ENCODE measurements around the gene OLIG3. TPM values are rescaled to one million over a fixed set of nuclear protein-coding genes. Genes with fewer than 3 reads are reported as not detected.

The OLIG3 gene
- total RNA-seq, 4 donors from 2014 or later, result not detected

DNA sequence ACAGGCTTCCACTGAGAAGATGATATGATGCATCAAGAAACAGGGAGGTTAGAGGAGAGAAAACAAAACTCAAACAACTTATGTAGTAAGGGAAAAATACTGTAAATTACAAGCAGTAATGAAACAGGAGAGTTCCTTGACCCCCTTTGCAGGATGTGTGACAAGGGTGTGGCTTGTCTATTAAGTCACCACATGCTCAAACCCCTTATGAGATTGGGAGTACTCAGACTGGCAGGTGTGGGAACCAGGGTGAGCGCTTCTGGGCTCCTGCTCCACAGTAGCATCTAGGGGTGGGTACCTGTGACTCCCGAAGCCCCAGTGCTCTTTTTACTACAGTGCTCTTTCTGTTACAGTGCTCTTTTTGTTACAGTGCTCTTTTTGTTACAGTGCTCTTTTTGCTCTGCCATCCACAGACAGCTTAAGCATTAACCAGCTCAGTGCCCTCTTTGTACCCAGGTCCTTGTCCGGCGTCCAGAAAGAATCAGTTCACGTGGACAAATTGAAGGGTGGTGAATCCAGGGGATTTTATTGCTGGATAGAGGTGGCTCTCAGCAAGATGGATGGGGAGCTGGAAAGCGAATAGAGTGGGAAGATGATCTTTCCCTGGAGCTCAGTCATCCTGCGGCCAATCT, 28.7 kb downstream of the OLIG3 start:
- intact Hi-C loops (cut with DNase I; ENCODE audit: low total_unique reads), result no loop called here
- Histone ChIP-seq H3K27ac (no peak overlapping the region), H3K4me1 (no peaks in the 10 kb centered on the region), H3K27me3 (no peaks in the 10 kb centered on the region), H3K4me3 (no peak overlapping the region), H3K9me3 (no peaks in the 10 kb centered on the region), H3K36me3 (no peaks in the 10 kb centered on the region)
- no peak for TF ChIP-seq POLR2A (IDR thresholded peaks at IDR 0.05)
- TF ChIP-seq, protein P1, sequence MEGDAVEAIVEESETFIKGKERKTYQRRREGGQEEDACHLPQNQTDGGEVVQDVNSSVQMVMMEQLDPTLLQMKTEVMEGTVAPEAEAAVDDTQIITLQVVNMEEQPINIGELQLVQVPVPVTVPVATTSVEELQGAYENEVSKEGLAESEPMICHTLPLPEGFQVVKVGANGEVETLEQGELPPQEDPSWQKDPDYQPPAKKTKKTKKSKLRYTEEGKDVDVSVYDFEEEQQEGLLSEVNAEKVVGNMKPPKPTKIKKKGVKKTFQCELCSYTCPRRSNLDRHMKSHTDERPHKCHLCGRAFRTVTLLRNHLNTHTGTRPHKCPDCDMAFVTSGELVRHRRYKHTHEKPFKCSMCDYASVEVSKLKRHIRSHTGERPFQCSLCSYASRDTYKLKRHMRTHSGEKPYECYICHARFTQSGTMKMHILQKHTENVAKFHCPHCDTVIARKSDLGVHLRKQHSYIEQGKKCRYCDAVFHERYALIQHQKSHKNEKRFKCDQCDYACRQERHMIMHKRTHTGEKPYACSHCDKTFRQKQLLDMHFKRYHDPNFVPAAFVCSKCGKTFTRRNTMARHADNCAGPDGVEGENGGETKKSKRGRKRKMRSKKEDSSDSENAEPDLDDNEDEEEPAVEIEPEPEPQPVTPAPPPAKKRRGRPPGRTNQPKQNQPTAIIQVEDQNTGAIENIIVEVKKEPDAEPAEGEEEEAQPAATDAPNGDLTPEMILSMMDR (IDR thresholded peaks at IDR 0.05), result no peak
- DNase-seq, result no peak

DNA sequence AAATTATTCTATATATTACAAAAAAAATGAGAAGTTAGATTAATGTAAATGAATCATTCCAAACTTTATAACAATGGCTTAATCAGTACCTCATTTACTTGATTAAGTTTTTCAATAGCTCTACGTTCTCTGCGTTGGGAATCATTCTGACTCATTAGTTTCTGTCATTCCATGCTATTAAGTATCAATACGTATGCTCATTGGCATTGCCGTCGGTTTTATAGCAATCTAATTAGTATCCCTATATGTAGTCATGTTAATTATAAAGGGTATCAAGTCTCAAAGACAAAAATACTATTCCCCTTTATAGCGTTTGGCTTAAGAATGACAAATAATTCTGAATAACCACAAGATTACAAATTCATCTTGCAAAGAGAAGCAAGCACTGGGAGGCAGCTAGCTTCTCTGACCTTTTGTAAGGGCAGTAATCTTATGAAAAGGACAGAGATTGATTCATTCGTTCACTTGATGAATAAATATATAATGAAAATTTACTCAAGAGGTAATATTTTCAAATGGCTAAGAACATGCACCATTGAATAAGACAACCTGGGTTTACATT, 41.8 kb downstream of the OLIG3 start:
- no peak for DNase-seq
- TF ChIP-seq, protein P1 (IDR thresholded peaks at IDR 0.05), result no peak
- TF ChIP-seq POLR2A (IDR thresholded peaks at IDR 0.05), result no peak

DNA sequence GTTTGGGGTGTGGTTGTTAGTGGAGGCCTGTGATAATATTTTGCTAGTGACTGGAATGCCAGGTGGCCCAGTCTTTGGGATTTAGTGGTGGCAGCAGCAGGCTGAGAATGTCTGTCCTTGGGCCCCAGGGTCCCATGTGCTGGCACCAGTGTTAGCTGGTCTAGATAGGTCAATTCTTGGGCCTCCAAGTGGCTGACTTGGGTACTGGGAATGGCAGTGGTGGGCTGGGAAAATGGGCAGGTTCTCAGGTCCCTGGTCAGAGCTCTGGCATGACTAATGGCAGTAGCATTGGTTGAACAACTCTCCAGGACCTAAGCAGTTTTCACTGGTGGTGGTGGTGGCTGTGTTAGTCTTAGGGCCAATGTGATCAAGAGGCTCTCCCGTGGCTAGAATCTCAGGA, 50.3 kb downstream of the OLIG3 start:
- no peaks in the 10 kb centered on the region for H3K36me3 ChIP-seq
- intact Hi-C loops (cut with DNase I; ENCODE audit: low total_unique reads), result no loop called here
- no peak for DNase-seq
- H3K4me3 ChIP-seq, result no peak overlapping the region
- no peak for TF ChIP-seq POLR2A (IDR thresholded peaks at IDR 0.05)
- TF ChIP-seq, protein P1 (IDR thresholded peaks at IDR 0.05), result no peak
- no peaks in the 10 kb centered on the region for H3K4me1 ChIP-seq
- H3K27me3 ChIP-seq, result no peaks in the 10 kb centered on the region
- no peak overlapping the region for H3K27ac ChIP-seq
- H3K9me3 ChIP-seq, result peaks cover 0 to 2% of the 10 kb centered on the region in 2 donors

More for the DNA sequence above, 41.8 kb downstream of the OLIG3 start:
- Histone ChIP-seq H3K36me3 (no peaks in the 10 kb centered on the region), H3K27me3 (no peaks in the 10 kb centered on the region), H3K4me1 (no peaks in the 10 kb centered on the region), H3K4me3 (no peak overlapping the region), H3K9me3 (no peaks in the 10 kb centered on the region), H3K27ac (no peak overlapping the region)
- intact Hi-C loops (cut with DNase I; ENCODE audit: low total_unique reads), result no loop called here

Measured in uterus (tissue), 4 donors.